Measurements from ENCODE around the gene APOA4. TPM values are rescaled to one million over a fixed set of nuclear protein-coding genes. Genes with fewer than 3 reads are reported as not detected.

APOA4 gene
- total and polyA plus RNA-seq, 2 of the 13 experiments (the other 11 are each of a cell fraction or from before 2014, with no cell fraction given) = 3.8 to 7.2 TPM

- in situ Hi-C loops (cut with HindIII; ENCODE audit: extremely low pct_ligation_motif_present, low pct_unique_long_range_greater_than_20kb) (no loop called here), intact Hi-C loops (cut with micrococcal nuclease; ENCODE audit: unreplicated experiment) (no loop called here)
- peaks cover 14 to 25% of the 10 kb centered on the region in 2 experiments for H3K36me3 ChIP-seq (replicated peaks in 1 of 2; ENCODE audit: control insufficient read depth in 1 of 2, insufficient read depth in 2 of 2, low read length in 2 of 2)
- no peak overlapping the region for H2AFZ ChIP-seq (ENCODE audit: low read length)
- peak overlapping the region; percentile 97; the same call in 1 of the 2 replicates for H3K4me2 ChIP-seq (ENCODE audit: low read depth, low read length)
- peaks cover 47% of the 10 kb centered on the region for H3K4me1 ChIP-seq (ENCODE audit: insufficient read depth, low read length)
- DNase-seq (ENCODE audit: low spot score) = no peak
- FAIRE-seq = no peak
- peak overlapping the region; percentile 21 for H3K27ac ChIP-seq (ENCODE audit: extremely low read length, insufficient read depth, low read length)
- no peak for ATAC-seq
- POLR2A ChIA-PET = interaction anchor here (1.3 to 8.4 kb wide), 4 partner anchors 14 to 62 kb away, joined by 3 to 78 read pairs (median 32); partner anchors contain the start of genes APOA1, APOA5, APOC3 and ZPR1
- CTCF ChIA-PET (ENCODE audit: low intra/inter-chr PET ratio, low total read pairs) = no interaction called here
- no TSS peak for BruUV-seq (replicated peaks)
- TF ChIP-seq ZMYM3 (CRISPR knock-in tag; IDR thresholded peaks at IDR 0.05) (peak; percentile 43; the same call in 1 of the 2 replicates), TAF1 (CRISPR knock-in tag; IDR thresholded peaks at IDR 0.05) (no peak), ZNF703 (CRISPR knock-in tag; IDR thresholded peaks at IDR 0.05; ENCODE audit: borderline replicate concordance) (no peak), ELK4 (CRISPR knock-in tag; IDR thresholded peaks at IDR 0.05; ENCODE audit: borderline replicate concordance) (no peak), ZNF687 (CRISPR knock-in tag; IDR thresholded peaks at IDR 0.05) (peak; percentile 20; the same call in 1 of the 2 replicates), HNF4A (CRISPR knock-in tag; IDR thresholded peaks at IDR 0.05) (no peak), SALL1 (CRISPR knock-in tag; IDR thresholded peaks at IDR 0.05) (0 out of 2 replicates have a peak, but pooled peaks have one; percentile 11), BORCS8-MEF2B (CRISPR knock-in tag; IDR thresholded peaks at IDR 0.05) (peak; percentile 34; the same call in 1 of the 2 replicates), ZFY (CRISPR knock-in tag; IDR thresholded peaks at IDR 0.05) (no peak), AGO2 (optimal IDR thresholded peaks at IDR 0.05; ENCODE audit: low read depth, low read length) (peak; percentile 28)
- H3K9me3 ChIP-seq (ENCODE audit: low read length) = no peaks in the 10 kb centered on the region
- H3K9ac ChIP-seq (ENCODE audit: insufficient read depth, low read depth, low read length) = no peak overlapping the region
- no peak overlapping the region for H3K4me3 ChIP-seq (replicated peaks in 1 of 3; ENCODE audit: insufficient read depth in 1 of 3, low read depth in 2 of 3, low read length in 3 of 3)
- WGBS (ENCODE audit: low lambda C conversion rate) = 84% methylated on average over 4 of the region's 5 CpGs
- no peaks in the 10 kb centered on the region for H3K27me3 ChIP-seq (ENCODE audit: control insufficient read depth in 1 of 2, insufficient read depth in 2 of 2, low read length in 2 of 2)
- H3K79me2 ChIP-seq (ENCODE audit: insufficient read depth, low read length) = peaks cover 23% of the 10 kb centered on the region
- no peaks in the 10 kb centered on the region; the same call in 1 of the 2 replicates for H4K20me1 ChIP-seq (ENCODE audit: insufficient read depth, low read length)
Measured at GRCh38 chr11:116774661-116775060, 48.4 kb downstream of the APOA4 start.

All from HepG2 (cell line).